Activated CD4-positive, CD25-positive, alpha-beta regulatory T cell treated with anti-CD3 and anti-CD28 coated beads, Interleukin-2, amount 50 U/mL, for 24 hours (primary cell): Measurements from ENCODE around the gene MS4A13.
"Not testable (repeated sequence)": the region's sequence is repeated elsewhere in the genome, so short reads cannot be mapped to it uniquely, and the experiment has no call there.

Experiments used
- ATAC-seq, 2 donors: fragments of 150-1000 bp; cut with Tn5 transposase; one replicate each; pipeline ENCODE4 v1.10.0; 2021; ENCODE audit warnings: mild to moderate bottlenecking in 1 of 2, moderate library complexity in 1 of 2

MS4A13 gene

GRCh38 chr11:60515144-60515855 is at the start of gene MS4A13:
TSS of gene MS4A13 (plus strand) at chr11:60515392. CDS start at chr11:60518084, 2,692 bp downstream.
- ATAC-seq = no peak

- ATAC-seq = no peak
Observed at GRCh38 chr11:60468829-60469228, 46.4 kb upstream of the MS4A13 start.

GRCh38 chr11:60469723-60470122 is 45.5 kb upstream of the MS4A13 start:
- ATAC-seq = no peak

- ATAC-seq = no peak
Observed at GRCh38 chr11:60477035-60477445, 38.2 kb upstream of the MS4A13 start.

- no peak for ATAC-seq
Observed at GRCh38 chr11:60482361-60482760, 32.8 kb upstream of the MS4A13 start.

GRCh38 chr11:60485987-60486386 is 29.2 kb upstream of the MS4A13 start:
- peak; percentile 67 to 81 for ATAC-seq

GRCh38 chr11:60492488-60493009 is 22.6 kb upstream of the MS4A13 start, which contains the start of gene MS4A12:
TSS of gene MS4A12 (plus strand) at chr11:60492778. CDS start at chr11:60497319, 4,541 bp downstream.
- ATAC-seq = no peak

GRCh38 chr11:60493454-60493853 is 21.7 kb upstream of the MS4A13 start:
- ATAC-seq = no peak

- ATAC-seq = no peak
Observed at GRCh38 chr11:60498399-60498798, 16.8 kb upstream of the MS4A13 start.

GRCh38 chr11:60498853-60499252 is 16.3 kb upstream of the MS4A13 start:
- peak; percentile 36 to 48 for ATAC-seq

- no peak for ATAC-seq
Observed at GRCh38 chr11:60500276-60500910, 14.8 kb upstream of the MS4A13 start.

- no peak for ATAC-seq
Observed at GRCh38 chr11:60502221-60502775, 12.9 kb upstream of the MS4A13 start.

GRCh38 chr11:60504219-60504905 is 10.8 kb upstream of the MS4A13 start:
- ATAC-seq = peak; percentile 61 to 65

GRCh38 chr11:60509609-60510008 is 5.6 kb upstream of the MS4A13 start:
- ATAC-seq = not testable (repeated sequence)

- ATAC-seq = not testable (repeated sequence)
Observed at GRCh38 chr11:60510209-60510608, 5.0 kb upstream of the MS4A13 start.

GRCh38 chr11:60511393-60511792 is 3.8 kb upstream of the MS4A13 start:
- no peak for ATAC-seq

GRCh38 chr11:60512651-60513225 is 2.5 kb upstream of the MS4A13 start:
- ATAC-seq = no peak

- ATAC-seq = no peak
Observed at GRCh38 chr11:60513496-60514460, 1.4 kb upstream of the MS4A13 start.

- no peak for ATAC-seq
Observed at GRCh38 chr11:60528465-60528864, 13.3 kb downstream of the MS4A13 start.

- ATAC-seq = no peak
Observed at GRCh38 chr11:60528934-60529333, 13.7 kb downstream of the MS4A13 start.

GRCh38 chr11:60530454-60531100 is 15.4 kb downstream of the MS4A13 start:
- ATAC-seq = no peak
